Activated CD8-positive, alpha-beta memory T cell treated with anti-CD3 and anti-CD28 coated beads, Interleukin-2, amount 10 ng/mL, durations not matched to agents 7 days and 5 days (primary cell): ENCODE measurements around the gene ZNF581. TPM values are rescaled to one million over a fixed set of nuclear protein-coding genes. Genes with fewer than 3 reads are reported as not detected.
A peak's percentile ranks its signal among the peaks of the same experiment; 100 is the strongest.

Experiments
- ATAC-seq: fragments of 150-1000 bp; cut with Tn5 transposase; one replicate; pipeline ENCODE4 v1.10.0; 2021; ENCODE audit warnings: moderate library complexity
- CTCF ChIA-PET: fragments of 350-600 bp; sonication (Branson Sonifier 250); formaldehyde crosslinking; loops from one replicate; lab custom pipeline; 2021; ENCODE audit warnings: antibody characterized with exemption; lab: Charles Lee
- DNase-seq: peaks from one replicate; pipeline ENCODE4 v3.0.0-alpha.2; 2020
- H3K27ac Mint-ChIP-seq: one replicate; pipeline ENCODE4 v1.8.0; 2021; ENCODE audit warnings: mild to moderate bottlenecking, mixed read lengths
- H3K27me3 Mint-ChIP-seq: one replicate; pipeline ENCODE4 v1.8.0; 2021; ENCODE audit warnings: mixed read lengths
- H3K36me3 Mint-ChIP-seq: one replicate; pipeline ENCODE4 v1.8.0; 2021; ENCODE audit warnings: mild to moderate bottlenecking, mixed read lengths
- H3K4me1 Mint-ChIP-seq: one replicate; pipeline ENCODE4 v1.8.0; 2021; ENCODE audit warnings: mixed read lengths
- H3K4me3 Mint-ChIP-seq: one replicate; pipeline ENCODE4 v1.8.0; 2021; ENCODE audit warnings: mild to moderate bottlenecking, moderate library complexity, mixed read lengths
- H3K9me3 Mint-ChIP-seq: one replicate; pipeline ENCODE4 v1.8.0; 2022; ENCODE audit warnings: low read depth, mixed read lengths
- total RNA-seq, 2 experiments: library from RNA; stranded (reverse); gene quantifications; one replicate each; pipeline ENCODE4 v1.2.3, GENCODE V29; 2021

The ZNF581 gene
- total RNA-seq, 2 experiments from 2014 or later = 23.7 to 25.4 TPM

DNA sequence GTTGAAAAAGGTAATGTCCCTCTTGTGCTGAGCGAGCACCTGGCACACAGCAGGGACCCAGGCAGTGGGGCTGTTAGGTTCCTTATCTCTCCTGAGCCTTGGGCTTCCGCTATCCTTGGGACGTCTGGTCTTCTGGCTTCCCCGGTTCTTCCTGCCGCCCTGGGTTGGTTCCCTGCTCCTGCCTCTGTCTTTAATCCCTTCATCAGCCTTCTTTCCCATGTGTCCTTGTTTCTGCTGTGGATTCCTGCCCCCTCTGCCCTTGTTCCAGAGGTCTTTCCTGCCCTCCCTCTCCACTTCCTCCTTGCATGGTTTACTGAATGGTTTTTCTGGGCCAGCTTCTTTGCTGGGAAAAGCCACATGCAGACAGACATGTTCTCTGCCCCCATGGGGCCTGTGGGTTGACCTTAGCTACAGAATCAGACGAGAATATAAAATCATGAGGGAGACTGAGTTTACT, 34.2 kb downstream of the ZNF581 start:
- ATAC-seq (no peak), DNase-seq (no peak)
- Mint-ChIP-seq H3K27ac (peak overlapping the region; percentile 2), H3K4me3 (no peak overlapping the region), H3K9me3 (no peaks in the 10 kb centered on the region), H3K4me1 (peaks cover 52% of the 10 kb centered on the region), H3K36me3 (peaks cover 26% of the 10 kb centered on the region), H3K27me3 (no peaks in the 10 kb centered on the region)
- CTCF ChIA-PET = no interaction called here

DNA sequence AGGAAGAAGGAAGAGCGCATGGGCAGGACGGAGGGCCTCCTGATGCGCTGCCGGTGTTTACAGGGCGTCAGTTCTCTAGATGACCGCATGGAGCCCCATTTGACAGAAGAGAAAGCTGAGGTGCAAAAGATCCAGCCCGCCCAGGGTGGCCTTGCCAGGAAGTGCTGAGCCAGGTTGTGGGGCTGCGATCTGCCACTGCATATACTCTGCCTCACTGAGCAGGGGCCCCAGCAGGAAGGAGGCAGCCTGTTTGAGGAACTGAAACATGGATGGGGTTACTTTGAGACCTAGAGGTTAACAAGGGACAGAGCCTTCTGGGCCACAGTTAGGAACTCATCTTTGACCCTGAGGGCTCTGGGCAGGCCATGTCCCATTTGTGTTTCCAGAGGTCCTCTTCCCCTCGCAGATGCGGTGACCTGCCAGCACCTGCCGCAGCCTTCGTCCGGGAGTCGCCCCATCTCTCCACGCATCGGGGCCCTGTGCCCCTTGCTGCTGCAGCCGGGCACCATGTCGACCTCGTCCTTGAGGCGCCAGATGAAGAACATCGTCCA, 34.7 kb downstream of the ZNF581 start:
- H3K27ac Mint-ChIP-seq = peak overlapping the region; percentile 2
- H3K36me3 Mint-ChIP-seq = peaks cover 26% of the 10 kb centered on the region

DNA sequence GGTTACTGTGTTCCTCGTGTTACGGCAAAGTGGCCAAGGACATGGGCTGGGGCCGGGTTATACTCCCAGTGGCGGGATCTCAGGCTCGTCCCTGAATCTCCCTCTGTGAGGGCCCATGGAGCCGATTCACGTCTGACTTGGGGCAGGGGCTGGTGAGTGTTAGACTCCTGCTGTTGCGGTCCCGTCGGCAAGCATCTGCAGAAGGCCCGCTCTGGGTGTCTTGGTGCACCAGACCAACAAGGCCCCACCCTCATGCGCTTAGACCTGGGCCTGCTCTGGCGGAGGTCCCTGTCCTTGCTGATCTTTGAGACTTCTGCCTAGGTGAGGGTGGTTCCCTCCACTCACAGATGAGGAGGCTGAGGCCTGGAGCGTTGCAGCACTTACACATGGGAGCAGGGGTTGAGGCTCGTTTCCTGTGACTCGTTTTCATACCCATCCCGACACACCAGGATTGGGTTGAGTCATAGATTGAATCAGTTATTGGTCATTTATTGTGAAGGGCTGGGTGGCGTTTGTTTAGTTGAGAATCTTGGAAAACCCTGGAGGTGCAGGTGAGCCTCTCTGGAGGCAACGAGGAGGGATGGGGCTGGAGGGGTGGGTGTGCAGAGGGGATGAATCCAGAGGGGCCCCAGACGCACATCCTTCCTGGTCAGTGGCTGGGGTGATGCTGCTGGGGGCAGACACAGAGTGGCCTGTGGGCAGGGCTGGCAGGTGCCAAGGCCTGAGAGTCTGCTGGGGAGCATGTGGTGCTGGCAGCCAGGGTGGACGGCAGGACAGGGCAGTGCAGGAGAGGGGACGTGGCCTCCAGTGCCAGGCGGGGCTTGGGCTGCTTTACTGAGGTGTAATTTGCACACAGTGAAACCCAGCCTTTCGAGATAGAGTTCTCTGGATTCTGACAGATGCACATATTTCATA, 36.2 kb downstream of the ZNF581 start:
- H3K9me3 Mint-ChIP-seq = no peaks in the 10 kb centered on the region
- no peaks in the 10 kb centered on the region for H3K27me3 Mint-ChIP-seq
- H3K36me3 Mint-ChIP-seq = peaks cover 20% of the 10 kb centered on the region
- peaks cover 43% of the 10 kb centered on the region for H3K4me1 Mint-ChIP-seq
- DNase-seq (no peak), ATAC-seq (no peak)
- peak overlapping the region; percentile 34 for H3K27ac Mint-ChIP-seq
- CTCF ChIA-PET = no interaction called here
- no peak overlapping the region for H3K4me3 Mint-ChIP-seq

More for the DNA sequence above, 34.7 kb downstream of the ZNF581 start:
- CTCF ChIA-PET = no interaction called here
- no peaks in the 10 kb centered on the region for H3K9me3 Mint-ChIP-seq
- no peak overlapping the region for H3K4me3 Mint-ChIP-seq
- H3K27me3 Mint-ChIP-seq = no peaks in the 10 kb centered on the region
- no peak for ATAC-seq
- H3K4me1 Mint-ChIP-seq = peaks cover 52% of the 10 kb centered on the region
- DNase-seq = no peak

DNA sequence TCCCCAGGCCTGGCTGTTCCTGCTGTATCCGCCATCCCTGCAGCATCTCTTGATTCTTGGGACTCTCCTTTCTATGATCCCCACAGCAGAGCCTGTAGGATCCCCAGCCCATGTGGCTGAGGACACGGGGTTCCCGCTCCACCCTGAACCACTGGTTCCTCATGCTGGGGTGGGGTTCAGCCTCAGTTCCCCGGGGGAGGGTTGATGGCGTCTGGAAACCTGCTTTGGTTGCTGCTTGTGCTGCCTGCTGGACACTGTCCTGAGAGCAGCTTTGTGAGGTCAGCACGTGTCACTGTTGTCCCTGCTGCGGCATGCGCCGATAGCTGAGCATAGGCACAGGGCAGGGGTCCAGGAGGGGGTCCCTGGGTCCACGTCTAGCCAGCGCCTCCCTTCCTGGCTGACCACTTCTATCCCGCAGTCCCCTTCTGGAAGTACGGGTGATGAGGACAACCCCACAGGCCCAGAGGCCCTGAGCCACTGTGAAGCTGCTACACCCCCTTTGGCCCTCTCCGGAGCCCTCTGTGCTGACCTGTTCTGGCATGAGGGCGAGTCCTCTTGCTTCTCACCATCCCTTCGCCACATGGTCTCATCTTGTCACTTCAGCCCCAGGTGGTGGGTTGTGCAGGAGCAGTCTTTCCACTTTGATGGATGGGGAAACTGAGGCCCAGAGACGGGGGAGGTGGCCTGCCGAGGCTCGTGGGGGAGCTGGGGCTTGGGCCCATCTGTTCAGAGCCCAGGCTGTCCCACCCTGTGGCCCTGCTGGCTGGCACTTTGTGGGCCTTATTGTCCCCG, 37.1 kb downstream of the ZNF581 start:
- Mint-ChIP-seq H3K4me3 (no peak overlapping the region), H3K9me3 (no peaks in the 10 kb centered on the region), H3K27me3 (no peaks in the 10 kb centered on the region), H3K27ac (no peak overlapping the region), H3K4me1 (peaks cover 41% of the 10 kb centered on the region), H3K36me3 (peaks cover 21% of the 10 kb centered on the region)
- CTCF ChIA-PET = no interaction called here
- no peak for ATAC-seq
- DNase-seq = no peak

DNA sequence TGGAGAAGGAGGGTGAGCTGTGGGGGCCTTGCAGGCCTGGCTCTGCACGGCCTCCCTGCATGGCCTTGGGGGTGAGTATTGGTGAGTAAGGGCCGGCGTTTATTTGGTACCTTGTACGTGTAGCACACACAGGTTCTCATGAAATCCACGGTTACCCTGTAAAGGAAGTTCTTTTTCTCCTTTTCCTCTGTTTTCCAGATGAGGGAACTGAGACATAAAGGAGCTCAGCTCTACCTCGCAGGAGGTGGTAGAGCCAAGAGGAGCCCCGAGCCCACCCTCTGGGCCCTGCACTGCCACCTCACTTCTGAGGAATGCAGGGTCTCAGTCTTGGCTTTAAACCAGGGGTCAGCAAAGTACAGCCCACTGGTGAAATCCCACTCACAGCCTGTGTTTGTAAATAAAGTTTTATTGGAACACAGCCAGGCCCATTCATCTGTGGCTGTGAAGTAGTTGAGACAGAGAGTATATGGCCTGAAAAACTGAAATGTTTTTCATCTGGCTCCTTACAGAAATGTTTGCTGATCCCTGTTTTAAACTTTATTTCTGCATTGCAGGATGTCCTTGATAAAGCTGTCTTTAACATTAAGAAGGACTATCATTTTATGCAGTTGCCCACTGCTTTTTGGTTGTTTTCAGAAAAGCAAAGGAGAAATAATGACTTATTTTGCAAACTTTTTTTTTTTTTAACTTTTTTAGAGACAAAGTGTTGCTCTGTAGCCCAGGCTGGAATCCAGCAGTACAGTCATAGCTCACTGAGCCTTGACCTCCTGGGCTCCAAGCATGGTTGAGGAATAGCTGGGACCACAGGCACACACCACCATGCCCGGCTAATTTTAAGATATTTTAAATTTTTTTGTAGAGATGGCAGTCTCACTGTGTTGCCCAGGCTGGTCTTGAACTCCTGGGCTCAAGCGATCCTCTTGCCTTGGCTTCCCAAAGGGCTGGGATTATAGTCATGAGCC, 38.0 kb downstream of the ZNF581 start:
- peaks cover 35% of the 10 kb centered on the region for H3K4me1 Mint-ChIP-seq
- no peaks in the 10 kb centered on the region for H3K27me3 Mint-ChIP-seq
- DNase-seq (no peak), ATAC-seq (no peak)
- no peak overlapping the region for H3K27ac Mint-ChIP-seq
- peaks cover 22% of the 10 kb centered on the region for H3K36me3 Mint-ChIP-seq
- H3K9me3 Mint-ChIP-seq = no peaks in the 10 kb centered on the region
- no peak overlapping the region for H3K4me3 Mint-ChIP-seq
- CTCF ChIA-PET = no interaction called here

DNA sequence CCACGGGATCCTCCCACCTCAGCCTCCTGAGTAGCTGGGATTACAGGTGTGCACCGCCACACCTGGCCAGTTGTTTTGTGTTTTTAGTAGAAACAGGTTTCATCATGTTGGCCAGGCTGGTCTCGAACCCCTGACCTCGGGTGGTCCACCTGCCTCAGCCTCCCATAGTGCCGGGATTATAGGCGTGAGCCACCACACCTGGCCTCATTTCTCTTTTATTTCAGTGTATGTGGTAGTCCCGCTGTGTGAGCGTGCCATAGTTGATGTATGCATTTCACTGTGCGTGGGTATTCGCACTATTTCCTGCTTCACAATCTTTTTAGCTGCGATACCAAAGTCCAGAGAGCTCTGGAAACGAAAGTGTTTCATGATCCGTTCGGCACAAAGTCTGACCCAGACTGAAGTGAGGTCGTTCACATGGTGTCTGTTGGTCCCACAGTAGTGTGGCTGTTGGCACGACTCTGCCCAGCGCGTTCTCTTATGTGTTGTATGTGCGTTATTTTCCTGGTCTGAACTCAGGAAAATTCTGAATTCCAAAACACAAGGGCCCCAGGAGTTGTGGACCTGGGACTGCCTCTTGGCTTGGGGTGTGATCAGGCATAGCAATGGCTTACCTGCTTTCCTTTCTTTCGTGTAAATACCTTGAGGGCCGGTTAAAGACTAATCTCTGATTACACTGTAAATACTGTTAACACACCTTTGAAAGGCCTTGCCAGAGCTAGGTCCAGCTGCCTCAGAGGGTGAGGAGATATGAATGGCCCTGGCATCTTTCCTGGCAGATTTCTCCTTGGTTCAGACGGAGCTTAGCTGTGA, 40.2 kb downstream of the ZNF581 start:
- no peak overlapping the region for H3K27ac Mint-ChIP-seq
- H3K36me3 Mint-ChIP-seq = peaks cover 15% of the 10 kb centered on the region
- H3K4me1 Mint-ChIP-seq = peaks cover 13% of the 10 kb centered on the region
- CTCF ChIA-PET = interaction anchor here (0.8 kb wide), 1 partner anchor 12 kb away, joined by 3 read pairs; no protein-coding TSS in a partner anchor
- DNase-seq = no peak
- no peak for ATAC-seq
- H3K27me3 Mint-ChIP-seq = no peaks in the 10 kb centered on the region
- H3K9me3 Mint-ChIP-seq = no peaks in the 10 kb centered on the region
- H3K4me3 Mint-ChIP-seq = no peak overlapping the region

DNA sequence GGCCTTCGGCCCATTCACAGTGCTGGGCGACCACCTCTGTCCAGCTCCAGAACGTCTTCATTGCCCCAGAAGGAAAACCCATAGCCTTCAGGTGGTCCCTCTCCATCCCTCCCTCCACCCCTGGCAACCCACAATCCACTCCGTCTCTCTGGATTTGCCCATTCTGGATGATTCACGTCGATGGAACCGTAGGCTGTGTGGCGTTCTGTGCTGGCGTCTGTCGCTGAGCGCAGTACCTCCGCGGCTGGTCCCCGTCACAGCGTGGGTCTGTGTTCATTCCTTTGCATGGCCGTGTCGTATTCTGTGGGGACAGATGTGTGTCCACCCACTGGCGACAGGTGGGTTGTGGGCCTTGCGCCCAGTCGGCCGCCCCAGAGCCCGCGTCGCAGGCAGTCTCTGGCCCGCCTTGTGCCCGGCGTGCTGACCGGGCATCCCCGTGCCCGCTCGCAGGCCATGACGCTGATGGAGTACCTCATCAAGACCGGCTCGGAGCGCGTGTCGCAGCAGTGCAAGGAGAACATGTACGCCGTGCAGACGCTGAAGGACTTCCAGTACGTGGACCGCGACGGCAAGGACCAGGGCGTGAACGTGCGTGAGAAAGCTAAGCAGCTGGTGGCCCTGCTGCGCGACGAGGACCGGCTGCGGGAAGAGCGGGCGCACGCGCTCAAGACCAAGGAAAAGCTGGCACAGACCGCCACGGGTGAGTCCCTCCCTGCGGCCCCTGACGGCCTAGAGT, 41.7 kb downstream of the ZNF581 start:
- Mint-ChIP-seq H3K36me3 (peaks cover 12% of the 10 kb centered on the region), H3K9me3 (no peaks in the 10 kb centered on the region), H3K4me1 (no peaks in the 10 kb centered on the region), H3K27ac (no peak overlapping the region), H3K4me3 (no peak overlapping the region), H3K27me3 (no peaks in the 10 kb centered on the region)
- DNase-seq (no peak), ATAC-seq (no peak)
- CTCF ChIA-PET = no interaction called here

DNA sequence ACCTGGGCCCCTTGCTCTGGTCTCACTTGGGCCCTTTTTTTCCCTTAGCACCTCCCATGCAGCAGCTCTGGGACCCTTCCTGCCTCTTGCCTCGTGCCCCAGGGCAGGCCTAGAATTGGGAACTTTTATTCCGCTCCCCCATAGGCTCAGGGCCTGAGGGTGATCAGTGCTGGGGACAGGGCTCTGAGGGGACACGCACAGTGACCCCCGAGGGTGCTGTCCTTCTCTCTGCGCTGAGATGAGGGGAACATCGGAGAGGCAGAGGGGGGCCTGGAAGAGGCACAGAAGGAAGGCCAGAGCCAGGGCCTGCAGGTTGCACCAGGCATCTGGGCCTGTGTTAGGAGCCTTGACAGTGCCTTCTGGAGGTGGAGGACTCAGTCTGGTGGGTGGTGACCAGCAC, 42.3 kb downstream of the ZNF581 start:
- H3K27ac Mint-ChIP-seq = no peak overlapping the region
- CTCF ChIA-PET = no interaction called here
- no peak overlapping the region for H3K4me3 Mint-ChIP-seq
- no peak for DNase-seq
- no peak for ATAC-seq
- no peaks in the 10 kb centered on the region for H3K27me3 Mint-ChIP-seq
- no peaks in the 10 kb centered on the region for H3K4me1 Mint-ChIP-seq
- H3K9me3 Mint-ChIP-seq = no peaks in the 10 kb centered on the region
- peaks cover 12% of the 10 kb centered on the region for H3K36me3 Mint-ChIP-seq

DNA sequence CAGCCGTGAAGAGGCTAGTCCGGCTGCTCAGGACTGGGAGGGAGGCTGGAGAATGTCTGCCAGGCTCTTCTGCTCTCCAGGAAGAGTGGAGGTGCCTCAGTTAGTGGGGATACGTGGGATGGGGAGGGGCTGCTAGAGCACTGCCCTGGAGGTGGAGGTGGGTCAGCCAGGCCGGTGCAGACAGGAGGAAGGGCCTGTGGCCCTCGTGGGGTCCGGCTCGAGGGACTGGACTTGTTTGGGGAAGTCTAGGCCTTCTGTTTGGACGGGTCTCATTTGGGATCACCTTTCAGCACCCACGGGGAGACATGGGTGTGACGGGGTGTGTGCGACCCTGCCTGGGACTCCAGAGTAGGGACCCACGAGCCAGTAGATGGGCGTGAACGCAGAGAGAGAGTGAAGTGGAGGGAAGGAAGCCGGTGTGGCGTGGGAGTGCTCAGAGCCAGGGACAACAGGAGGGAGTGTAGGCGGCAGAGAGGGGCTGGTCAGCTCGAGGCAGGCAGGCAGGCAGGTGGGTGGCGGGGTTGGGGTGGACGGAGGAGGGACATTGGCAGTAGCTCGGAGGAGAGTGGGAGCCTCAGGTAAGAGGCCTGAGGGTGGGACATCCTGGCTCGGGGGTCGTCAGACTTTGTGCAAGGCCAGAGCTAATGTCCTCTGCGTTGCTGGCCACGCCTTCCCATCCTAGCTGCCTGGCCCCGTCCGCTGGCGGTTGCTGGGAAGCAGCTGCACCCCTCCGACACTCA, 43.0 kb downstream of the ZNF581 start:
- CTCF ChIA-PET = no interaction called here
- Mint-ChIP-seq H3K9me3 (no peaks in the 10 kb centered on the region), H3K4me3 (no peak overlapping the region), H3K27me3 (no peaks in the 10 kb centered on the region), H3K27ac (no peak overlapping the region), H3K36me3 (peaks cover 12% of the 10 kb centered on the region), H3K4me1 (no peaks in the 10 kb centered on the region)
- DNase-seq (no peak), ATAC-seq (no peak)

DNA sequence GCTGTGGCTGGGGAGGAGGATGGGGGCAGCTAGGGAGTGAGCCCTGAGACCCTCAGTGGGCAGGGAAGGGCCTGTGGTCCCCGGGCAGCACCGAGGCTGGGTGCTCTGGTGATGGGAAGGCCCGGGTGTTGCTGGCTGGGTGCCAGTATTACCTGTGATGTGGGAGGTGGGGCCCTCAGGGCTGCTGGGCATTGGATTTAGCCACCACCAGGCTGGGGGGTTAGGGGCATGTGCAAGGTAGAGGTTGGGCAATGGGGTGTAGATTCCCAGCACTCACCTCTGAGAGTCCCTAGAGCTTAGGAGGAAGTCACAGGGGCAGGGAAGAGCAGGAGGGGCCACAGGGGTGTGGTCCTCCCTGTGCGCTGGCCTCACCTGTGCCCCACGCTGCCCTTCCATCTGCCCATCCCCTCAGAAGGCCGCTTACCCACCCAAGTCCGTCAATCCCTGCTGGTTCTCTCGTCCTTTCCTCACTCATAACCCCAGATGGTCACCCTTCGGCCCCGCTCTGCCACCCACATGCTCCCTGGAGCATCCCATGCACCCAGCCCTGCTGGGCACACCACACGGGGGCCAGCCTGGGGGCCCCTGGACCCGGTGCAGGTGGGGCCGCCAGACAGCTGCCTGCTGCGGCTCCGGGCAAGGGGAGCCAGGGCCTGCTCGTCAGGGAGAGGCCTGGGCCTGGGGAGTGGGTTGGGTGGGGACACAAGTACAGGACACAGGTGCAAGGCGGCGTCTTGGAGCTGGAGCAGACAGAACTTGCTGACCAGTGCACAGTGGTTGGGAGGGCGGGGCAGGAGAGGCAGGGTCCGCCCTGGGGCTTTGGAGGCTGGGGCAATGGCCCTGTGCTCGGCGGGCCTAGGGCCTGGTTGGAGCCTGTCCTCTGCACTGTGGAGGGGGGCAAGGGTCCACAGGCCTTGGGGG, 44.1 kb downstream of the ZNF581 start:
- H3K27ac Mint-ChIP-seq = no peak overlapping the region
- H3K36me3 Mint-ChIP-seq = peaks cover 9% of the 10 kb centered on the region
- H3K4me3 Mint-ChIP-seq = no peak overlapping the region
- no peak for ATAC-seq
- H3K4me1 Mint-ChIP-seq = no peaks in the 10 kb centered on the region
- H3K9me3 Mint-ChIP-seq = no peaks in the 10 kb centered on the region
- H3K27me3 Mint-ChIP-seq = no peaks in the 10 kb centered on the region
- DNase-seq = no peak
- CTCF ChIA-PET = no interaction called here
